Spleen (tissue), 7 donors: Measurements from ENCODE around the gene METTL14.

ENCODE experiments used
- CTCF ChIP-seq, 11 experiments: fragments of 200-600 bp in 7 of 11; fragments of 450-650 bp in 4 of 11; sonication (generic) in 4 of 11; IDR thresholded peaks in 8 of 11; conservative IDR thresholded peaks in 3 of 11; 1 replicate in 7 of 11; 2 replicates in 4 of 11; pipeline versions ENCODE4 v1.4.0 to v1.8.0; 2016 to 2021; ENCODE audit warnings: antibody characterized with exemption in 11 of 11, inconsistent platforms in 4 of 11, mild to moderate bottlenecking in 1 of 11
- POLR2A ChIP-seq, 3 donors: fragments of 450-650 bp; IDR thresholded peaks; one replicate each; pipeline ENCODE4 v1.5.1; 2017; ENCODE audit warnings: antibody characterized with exemption in 3 of 3, mild to moderate bottlenecking in 1 of 3
- POLR2AphosphoS5 ChIP-seq, 3 donors: sonication (generic); formaldehyde crosslinking; IDR thresholded peaks; one replicate each; pipeline ENCODE4 v1.5.1; 2017; ENCODE audit warnings: antibody characterized with exemption in 3 of 3
- donor health status: DM: no; HTN: no; CAD: no; lungs with moderate emphysema.
- donor health status: DM: no; HTN: no; CAD: no.
- donor health status: DM: no; HTN: no; CAD: no.

GRCh38 chr4:118727360-118727759, 42.2 kb downstream of the METTL14 start:
- TF ChIP-seq POLR2AphosphoS5 (IDR thresholded peaks at IDR 0.05) (no peak), CTCF (IDR thresholded peaks at IDR 0.05 in 8 of 11, conservative IDR thresholded peaks at IDR 0.05 in 3 of 11) (no peak), POLR2A (IDR thresholded peaks at IDR 0.05) (no peak)
